GM18858 (cell line): ENCODE data around the gene HSPA12B.

Experiments
- ATAC-seq: cut with Tn5 transposase; IDR thresholded peaks from one replicate; pipeline ENCODE4 v1.9.1; 2021; ENCODE audit not compliant: unreplicated experiment

The HSPA12B gene

GRCh38 chr20:3801299-3801698 is 68.8 kb downstream of the HSPA12B start:
- ATAC-seq = no peak

- ATAC-seq = no peak
These were observed 69.4 kb downstream of the HSPA12B start for GRCh38 chr20:3801846-3802245.
